HepG2 (cell line): ENCODE data around the gene ARL5C. TPM values are rescaled to one million over a fixed set of nuclear protein-coding genes. Genes with fewer than 3 reads are reported as not detected.

Source experiments
- ATAC-seq: fragments of 200-7000 bp; cut with Tn5 transposase; 3 replicates; pipeline ENCODE4 v1.9.1; 2020; ENCODE audit warnings: mild to moderate bottlenecking, moderate library complexity
- BruUV-seq: library from RNA; stranded (reverse); fragments of 400-500 nt; replicated peaks from 2 replicates; lab custom pipeline; 2021; lab: Mats Ljungman, UMichigan
- CTCF ChIA-PET: fragments of 300-600 bp; formaldehyde crosslinking; extraction: SDS; loops from one replicate; lab custom pipeline; 2021; ENCODE audit warnings: low total read pairs, inconsistent platforms, low intra/inter-chr PET ratio; lab: Yijun Ruan, JAX
- POLR2A ChIA-PET: fragments of 350-600 bp; sonication (Branson Sonifier 250); formaldehyde crosslinking; loops from one replicate; lab custom pipeline; 2020; ENCODE audit warnings: antibody characterized with exemption, inconsistent platforms; lab: Yijun Ruan, JAX
- DNase-seq: peaks from one replicate; pipeline ENCODE4 v3.0.0-alpha.2; 2015; ENCODE audit warnings: low spot score
- FAIRE-seq: peaks from 3 replicates; lab custom pipeline; 2011; peaks lifted over from hg19 to GRCh38; lab: Jason Lieb, UNC
- H2AFZ ChIP-seq: one replicate; pipeline ENCODE4 v1.6.1; 2011; ENCODE audit warnings: low read length, inconsistent platforms
- H3K27ac ChIP-seq: fragments of 300-600 bp; 3 replicates; pipeline ENCODE4 v1.8.0; 2011; ENCODE audit warnings: mixed run types, mild to moderate bottlenecking, mixed read lengths, low read length, inconsistent platforms; ENCODE audit not compliant: insufficient read depth; ENCODE audit errors: extremely low read length
- H3K27me3 ChIP-seq, 2 experiments: fragments of 200-600 bp in 1 of 2; 2 replicates in 1 of 2; 3 replicates in 1 of 2; pipeline versions ENCODE4 v1.6.0 to v1.8.0; 2011; ENCODE audit warnings: low read length in 2 of 2, mild to moderate bottlenecking in 2 of 2, moderate library complexity in 2 of 2, inconsistent platforms in 1 of 2; ENCODE audit not compliant: insufficient read depth in 2 of 2, control insufficient read depth in 1 of 2
- H3K36me3 ChIP-seq, 2 experiments: fragments of 200-600 bp in 1 of 2; replicated peaks in 1 of 2; 2 replicates in 1 of 2; 3 replicates in 1 of 2; pipeline versions ENCODE4 v1.5.1 to v1.8.0; 2011; ENCODE audit warnings: low read length in 2 of 2, inconsistent platforms in 1 of 2; ENCODE audit not compliant: insufficient read depth in 2 of 2, control insufficient read depth in 1 of 2
- H3K4me1 ChIP-seq: 2 replicates; pipeline ENCODE4 v1.5.1; 2012; ENCODE audit warnings: low read length, inconsistent platforms; ENCODE audit not compliant: insufficient read depth
- H3K4me2 ChIP-seq: 2 replicates; pipeline ENCODE4 v1.6.0; 2011; ENCODE audit warnings: low read depth, low read length, inconsistent platforms
- H3K4me3 ChIP-seq, 3 experiments: fragments of 200-600 bp in 1 of 3; sonication (generic), shearing (Covaris generic) in 1 of 3; replicated peaks in 1 of 3; 2 replicates each; pipeline ENCODE4 v1.5.1; 2011 to 2016; ENCODE audit warnings: low read length in 3 of 3, inconsistent platforms in 2 of 3, low read depth in 2 of 3, mild to moderate bottlenecking in 2 of 3, control low read depth in 1 of 3, mixed read lengths in 1 of 3; ENCODE audit not compliant: insufficient read depth in 1 of 3
- H3K79me2 ChIP-seq: one replicate; pipeline ENCODE4 v1.6.1; 2011; ENCODE audit warnings: low read length, inconsistent platforms; ENCODE audit not compliant: insufficient read depth
- H3K9ac ChIP-seq: 2 replicates; pipeline ENCODE4 v1.6.0; 2011; ENCODE audit warnings: mild to moderate bottlenecking, low read depth, low read length, inconsistent platforms; ENCODE audit not compliant: insufficient read depth
- H3K9me3 ChIP-seq: 2 replicates; pipeline ENCODE4 v1.5.1; 2012; ENCODE audit warnings: mild to moderate bottlenecking, low read length
- H4K20me1 ChIP-seq: 2 replicates; pipeline ENCODE4 v1.6.0; 2011; ENCODE audit warnings: inconsistent platforms, mild to moderate bottlenecking, low read length, moderate library complexity; ENCODE audit not compliant: insufficient read depth
- BORCS8-MEF2B ChIP-seq: sonication (generic); formaldehyde crosslinking; IDR thresholded peaks from 2 replicates; pipeline ENCODE4 v1.8.0; 2022; ENCODE audit warnings: mild to moderate bottlenecking, missing genetic modification reagents
- GTF2F1 ChIP-seq: fragments of 150-350 bp; IDR thresholded peaks from 2 replicates; pipeline ENCODE4 v1.6.1; 2014; ENCODE audit warnings: low read length
- NR1H2 ChIP-seq: sonication (generic); formaldehyde crosslinking; IDR thresholded peaks from 2 replicates; pipeline ENCODE4 v1.8.1; 2022; ENCODE audit warnings: low read depth, missing genetic modification reagents, borderline replicate concordance
- RAD21 ChIP-seq: fragments of 450-650 bp; formaldehyde crosslinking; IDR thresholded peaks from 2 replicates; pipeline ENCODE4 v1.5.0; 2020; ENCODE audit warnings: mild to moderate bottlenecking
- SP2 ChIP-seq: sonication (generic); formaldehyde crosslinking; IDR thresholded peaks from 2 replicates; pipeline ENCODE4 v1.5.1; 2020; ENCODE audit warnings: mild to moderate bottlenecking, missing genetic modification reagents
- ZMAT3 ChIP-seq: sonication (generic); formaldehyde crosslinking; conservative IDR thresholded peaks from 2 replicates; pipeline ENCODE4 v1.7.0; 2021; ENCODE audit warnings: missing genetic modification reagents
- ZNF12 ChIP-seq: sonication (generic); formaldehyde crosslinking; IDR thresholded peaks from 2 replicates; pipeline ENCODE4 v1.5.0; 2020; ENCODE audit warnings: missing genetic modification reagents
- ZNF629 ChIP-seq: sonication (generic); formaldehyde crosslinking; conservative IDR thresholded peaks from 2 replicates; pipeline ENCODE4 v1.5.0; 2020; ENCODE audit warnings: missing genetic modification reagents
- WGBS: methylation state at CpG from one replicate; pipeline ENCODE4 v1.1.6; 2017; ENCODE audit warnings: low lambda C conversion rate; 5-methylcytosine and 5-hydroxymethylcytosine counted together
- in situ Hi-C: cut with HindIII; loops from 2 replicates; pipeline ENCODE4 v1.10.0; 2017; ENCODE audit warnings: low pct_unique_long_range_greater_than_20kb; ENCODE audit not compliant: extremely low pct_ligation_motif_present
- intact Hi-C: fragments of 100-400 bp; cut with micrococcal nuclease; formaldehyde crosslinking; loops from one replicate; pipeline ENCODE4 v1.10.0; 2022; ENCODE audit not compliant: unreplicated experiment
- polyA plus RNA-seq, 8 experiments: library from polyadenylated mRNA; depleted of rRNA in 3 of 8; stranded (reverse) in 7 of 8; unstranded in 1 of 8; fragments of >200 nt; fragmentation: Illumina TruSeq in 4 of 8; extraction: Trizol in 4 of 8; gene quantifications; 2 replicates each; pipeline versions ENCODE4 v1.2.1 to v1.2.3, GENCODE V29; 2011 to 2016; ENCODE audit warnings: low read depth in 4 of 8, missing spikeins in 1 of 8, mixed read lengths in 1 of 8; ENCODE audit not compliant: insufficient read depth in 1 of 8
- total RNA-seq, 5 experiments: library from RNA; depleted of rRNA; stranded (reverse); fragments of >200 nt; fragmentation: Illumina TruSeq; extraction: Trizol; gene quantifications; 2 replicates each; pipeline ENCODE4 v1.2.3, GENCODE V29; 2016; ENCODE audit warnings: low read depth in 1 of 5
- TF ChIP-seq, protein P1 (sequence below): sonication (generic); formaldehyde crosslinking; IDR thresholded peaks from 2 replicates; pipeline ENCODE4 v1.4.0; 2020; ENCODE audit warnings: missing genetic modification reagents
- TF ChIP-seq, protein P2 (sequence below): sonication (generic); formaldehyde crosslinking; IDR thresholded peaks from 2 replicates; pipeline ENCODE4 v1.4.0; 2020; ENCODE audit warnings: missing genetic modification reagents

ARL5C gene
- total and polyA plus RNA-seq, 2 of the 13 experiments (the other 11 are each of a cell fraction or from before 2014, with no cell fraction given), result not detected

- TF ChIP-seq, protein P1, sequence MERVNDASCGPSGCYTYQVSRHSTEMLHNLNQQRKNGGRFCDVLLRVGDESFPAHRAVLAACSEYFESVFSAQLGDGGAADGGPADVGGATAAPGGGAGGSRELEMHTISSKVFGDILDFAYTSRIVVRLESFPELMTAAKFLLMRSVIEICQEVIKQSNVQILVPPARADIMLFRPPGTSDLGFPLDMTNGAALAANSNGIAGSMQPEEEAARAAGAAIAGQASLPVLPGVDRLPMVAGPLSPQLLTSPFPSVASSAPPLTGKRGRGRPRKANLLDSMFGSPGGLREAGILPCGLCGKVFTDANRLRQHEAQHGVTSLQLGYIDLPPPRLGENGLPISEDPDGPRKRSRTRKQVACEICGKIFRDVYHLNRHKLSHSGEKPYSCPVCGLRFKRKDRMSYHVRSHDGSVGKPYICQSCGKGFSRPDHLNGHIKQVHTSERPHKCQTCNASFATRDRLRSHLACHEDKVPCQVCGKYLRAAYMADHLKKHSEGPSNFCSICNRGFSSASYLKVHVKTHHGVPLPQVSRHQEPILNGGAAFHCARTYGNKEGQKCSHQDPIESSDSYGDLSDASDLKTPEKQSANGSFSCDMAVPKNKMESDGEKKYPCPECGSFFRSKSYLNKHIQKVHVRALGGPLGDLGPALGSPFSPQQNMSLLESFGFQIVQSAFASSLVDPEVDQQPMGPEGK, result peak; percentile 59
- 0 out of 2 replicates have a peak, but pooled peaks have one; percentile 30 for TF ChIP-seq BORCS8-MEF2B
- TF ChIP-seq, protein P2, sequence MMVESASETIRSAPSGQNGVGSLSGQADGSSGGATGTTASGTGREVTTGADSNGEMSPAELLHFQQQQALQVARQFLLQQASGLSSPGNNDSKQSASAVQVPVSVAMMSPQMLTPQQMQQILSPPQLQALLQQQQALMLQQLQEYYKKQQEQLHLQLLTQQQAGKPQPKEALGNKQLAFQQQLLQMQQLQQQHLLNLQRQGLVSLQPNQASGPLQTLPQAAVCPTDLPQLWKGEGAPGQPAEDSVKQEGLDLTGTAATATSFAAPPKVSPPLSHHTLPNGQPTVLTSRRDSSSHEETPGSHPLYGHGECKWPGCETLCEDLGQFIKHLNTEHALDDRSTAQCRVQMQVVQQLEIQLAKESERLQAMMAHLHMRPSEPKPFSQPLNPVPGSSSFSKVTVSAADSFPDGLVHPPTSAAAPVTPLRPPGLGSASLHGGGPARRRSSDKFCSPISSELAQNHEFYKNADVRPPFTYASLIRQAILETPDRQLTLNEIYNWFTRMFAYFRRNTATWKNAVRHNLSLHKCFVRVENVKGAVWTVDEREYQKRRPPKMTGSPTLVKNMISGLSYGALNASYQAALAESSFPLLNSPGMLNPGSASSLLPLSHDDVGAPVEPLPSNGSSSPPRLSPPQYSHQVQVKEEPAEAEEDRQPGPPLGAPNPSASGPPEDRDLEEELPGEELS (CRISPR knock-in tag), result 0 out of 2 replicates have a peak, but pooled peaks have one; percentile 2
- peak; percentile 79 for TF ChIP-seq SP2
- TF ChIP-seq RAD21, result 0 out of 2 replicates have a peak, but pooled peaks have one; percentile 34
- TF ChIP-seq ZNF12 (CRISPR knock-in tag), result no peak
- no peak for TF ChIP-seq GTF2F1
- TF ChIP-seq ZMAT3 (CRISPR knock-in tag), result 0 out of 2 replicates have a peak, but pooled peaks have one; percentile 34
- TF ChIP-seq, all 625 proteins: peak for 24
Observed at GRCh38 chr17:39164675-39165143, 1.3 kb downstream of the ARL5C start (continued).

DNA sequence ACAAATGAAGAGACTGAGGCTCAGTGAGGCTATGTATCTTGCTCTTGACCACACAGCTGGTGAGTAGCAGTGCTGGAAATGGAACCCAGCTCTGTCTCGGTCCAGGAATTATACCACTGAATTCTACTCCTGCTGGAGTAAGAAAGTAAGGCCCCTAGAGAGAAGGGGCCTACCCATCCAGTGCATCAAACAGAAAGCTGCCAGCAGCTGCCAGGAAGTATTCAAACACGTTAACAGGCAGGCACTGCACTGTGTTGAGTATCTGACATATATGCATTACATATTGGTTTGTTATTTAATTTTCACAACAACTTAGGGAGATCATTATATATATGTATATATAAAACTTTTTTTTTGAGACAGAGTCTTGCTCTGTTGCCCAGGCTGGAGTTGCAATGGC lies 4.0 kb downstream of the ARL5C start:
- POLR2A ChIA-PET, result no interaction called here
- no peak for FAIRE-seq
- H3K9ac ChIP-seq, result no peak overlapping the region
- H4K20me1 ChIP-seq, result no peaks in the 10 kb centered on the region
- no peaks in the 10 kb centered on the region for H3K79me2 ChIP-seq
- H3K4me2 ChIP-seq, result no peak overlapping the region
- ATAC-seq, result no peak
- DNase-seq, result no peak
- TF ChIP-seq NR1H2 (no peak), ZNF629 (CRISPR knock-in tag) (peak; percentile 45; the same call in 1 of the 2 replicates)
- in situ Hi-C loops, result loop anchor here (25.0 kb wide), 1 partner anchor 400 kb away; the partner anchor contains the start of gene PSMB3
- WGBS, result 49% methylated on average over 2 of the region's 2 CpGs
- H2AFZ ChIP-seq, result no peak overlapping the region
- H3K9me3 ChIP-seq, result no peaks in the 10 kb centered on the region
- H3K27ac ChIP-seq, result no peak overlapping the region
- CTCF ChIA-PET, result no interaction called here
- H3K27me3 ChIP-seq, result peaks cover 4 to 22% of the 10 kb centered on the region in 2 experiments; a peak in 4 of 5 replicates
- no peak overlapping the region for H3K4me3 ChIP-seq
- peaks cover 14% of the 10 kb centered on the region; the same call in 1 of the 2 replicates for H3K4me1 ChIP-seq
- BruUV-seq, result no TSS peak
- intact Hi-C loops, result no loop called here
- no peaks in the 10 kb centered on the region for H3K36me3 ChIP-seq
